PC-3 (cell line): ENCODE data around the gene FZR1. TPM values are rescaled to one million over a fixed set of nuclear protein-coding genes. Genes with fewer than 3 reads are reported as not detected.
"Not testable (repeated sequence)": the region's sequence is repeated elsewhere in the genome, so short reads cannot be mapped to it uniquely, and the experiment has no call there.

ENCODE experiments used
- ATAC-seq: fragments of 200-7000 bp; cut with Tn5 transposase; 2 replicates; pipeline ENCODE4 v1.9.1; 2020; ENCODE audit warnings: mild to moderate bottlenecking, moderate library complexity
- BruUV-seq: library from RNA; stranded (reverse); fragments of 400-500 nt; replicated peaks from 2 replicates; lab custom pipeline; 2021; lab: Mats Ljungman, UMichigan
- CTCF ChIA-PET: fragments of 300-600 bp; sonication (Branson Sonifier 250); formaldehyde crosslinking; loops from one replicate; lab custom pipeline; 2022; ENCODE audit warnings: antibody characterized with exemption; lab: Charles Lee
- POLR2A ChIA-PET: fragments of 300-600 bp; sonication (Branson Sonifier 250); formaldehyde crosslinking; loops from one replicate; lab custom pipeline; 2022; ENCODE audit warnings: antibody characterized with exemption; ENCODE audit not compliant: unreplicated experiment; lab: Charles Lee
- DNase-seq: peaks from one replicate; pipeline ENCODE4 v3.0.0-alpha.2; 2015
- H2AFZ ChIP-seq: fragments of 300-600 bp; sonication (generic); 2 replicates; pipeline ENCODE4 v1.6.0; 2016; ENCODE audit warnings: antibody characterized with exemption, low read length
- H3F3A ChIP-seq: fragments of 300-600 bp; sonication (generic); one replicate; pipeline ENCODE4 v1.6.0; 2017; ENCODE audit warnings: antibody characterized with exemption, low read length, control low read depth, mild to moderate bottlenecking; ENCODE audit not compliant: unreplicated experiment
- H3K27ac ChIP-seq: fragments of 300-600 bp; sonication (generic); 2 replicates; pipeline ENCODE4 v1.5.1; 2016; ENCODE audit warnings: mild to moderate bottlenecking, low read length
- H3K27me3 ChIP-seq: fragments of 300-600 bp; sonication (generic); 2 replicates; pipeline ENCODE4 v1.6.1; 2016; ENCODE audit warnings: low read length, mixed read lengths
- H3K36me3 ChIP-seq: fragments of 300-600 bp; sonication (generic); 2 replicates; pipeline ENCODE4 v1.6.1; 2016; ENCODE audit warnings: low read depth, mixed run types, low read length, mixed read lengths
- H3K4me1 ChIP-seq: fragments of 300-600 bp; sonication (generic); 2 replicates; pipeline ENCODE4 v1.5.1; 2016; ENCODE audit warnings: low read length; ENCODE audit not compliant: insufficient read depth
- H3K4me2 ChIP-seq: fragments of 300-600 bp; sonication (generic); 2 replicates; pipeline ENCODE4 v1.6.0; 2016; ENCODE audit warnings: low read length
- H3K4me3 ChIP-seq: fragments of 300-600 bp; sonication (generic); 2 replicates; pipeline ENCODE4 v1.5.1; 2016; ENCODE audit warnings: mild to moderate bottlenecking, low read length, mixed read lengths
- H3K79me2 ChIP-seq: fragments of 300-600 bp; sonication (generic); 2 replicates; pipeline ENCODE4 v1.6.1; 2017; ENCODE audit warnings: low read length, mixed read lengths
- H3K9ac ChIP-seq: fragments of 300-600 bp; sonication (generic); 2 replicates; pipeline ENCODE4 v1.6.0; 2016; ENCODE audit warnings: mild to moderate bottlenecking, low read length
- H3K9me2 ChIP-seq: fragments of 300-600 bp; sonication (generic); replicated peaks from 2 replicates; pipeline ENCODE4 v1.6.1; 2016; ENCODE audit warnings: mixed run types, low read length, mixed read lengths
- H3K9me3 ChIP-seq: fragments of 300-600 bp; sonication (generic); 2 replicates; pipeline ENCODE4 v1.6.1; 2016; ENCODE audit warnings: low read length, mixed read lengths
- H4K20me1 ChIP-seq: fragments of 300-600 bp; sonication (generic); 2 replicates; pipeline ENCODE4 v1.6.1; 2016; ENCODE audit warnings: low read length, mixed read lengths
- CTCF ChIP-seq: fragments of 300-600 bp; sonication (generic); conservative IDR thresholded peaks from 2 replicates; pipeline ENCODE4 v1.5.1; 2017; ENCODE audit warnings: antibody characterized with exemption, low read depth, mild to moderate bottlenecking, low read length
- EZH2 ChIP-seq: fragments of 300-600 bp; sonication (generic); IDR thresholded peaks from one replicate; pipeline ENCODE4 v1.6.1; 2017; ENCODE audit warnings: antibody characterized with exemption, mild to moderate bottlenecking, low read length; ENCODE audit not compliant: unreplicated experiment
- EZH2phosphoT487 ChIP-seq: fragments of 300-600 bp; sonication (generic); IDR thresholded peaks from 2 replicates; pipeline ENCODE4 v1.6.1; 2018; ENCODE audit warnings: mild to moderate bottlenecking, antibody characterized with exemption, low read length, borderline replicate concordance
- intact Hi-C: fragments of 100-400 bp; cut with micrococcal nuclease; formaldehyde crosslinking; loops from 2 replicates; pipeline ENCODE4 v1.9.0; 2023
- total RNA-seq: library from RNA; depleted of rRNA; stranded (reverse); fragments of >200 nt; gene quantifications from 2 replicates; pipeline ENCODE4 v1.2.3, GENCODE V29; 2014

Gene FZR1
- total RNA-seq, 1 experiment from 2014 or later: 53.6 TPM

GRCh38 chr19:3507371-3508120 lies 1.4 kb downstream of the FZR1 start:
- intact Hi-C loops: no loop called here
- BruUV-seq: TSS peak; percentile 56
- H3K9me3 ChIP-seq: no peaks in the 10 kb centered on the region
- H2AFZ ChIP-seq: no peak overlapping the region
- H3K9me2 ChIP-seq: no peaks in the 10 kb centered on the region
- no peaks in the 10 kb centered on the region for H3K27me3 ChIP-seq
- H3K79me2 ChIP-seq: peaks cover 63% of the 10 kb centered on the region
- H4K20me1 ChIP-seq: 0 out of 2 replicates have a peak, but pooled peaks cover 14% of the 10 kb centered on the region
- H3K4me2 ChIP-seq: peak overlapping the region; percentile 81
- H3K27ac ChIP-seq: peak overlapping the region; percentile 0; the same call in 1 of the 2 replicates
- no peaks in the 10 kb centered on the region; the same call in 1 of the 2 replicates for H3K36me3 ChIP-seq
- ChIA-PET POLR2A (no interaction called here), CTCF (no interaction called here)
- peaks cover 26% of the 10 kb centered on the region for H3K4me1 ChIP-seq
- H3K4me3 ChIP-seq: peak overlapping the region; percentile 91
- DNase-seq (peak; percentile 6), ATAC-seq (no peak)
- no peak for TF ChIP-seq CTCF
- TF ChIP-seq EZH2phosphoT487: no peak
- no peak for TF ChIP-seq EZH2
- no peaks in the 10 kb centered on the region for H3F3A ChIP-seq
- H3K9ac ChIP-seq: peak overlapping the region; percentile 92

- H3K27me3 ChIP-seq, intact Hi-C loops, H3K9me2 ChIP-seq, H3K9me3 ChIP-seq, H3F3A ChIP-seq, H2AFZ ChIP-seq, ATAC-seq, CTCF ChIA-PET, H3K36me3 ChIP-seq, BruUV-seq, DNase-seq, POLR2A ChIA-PET: not testable (repeated sequence)
- 0 out of 2 replicates have a peak, but pooled peaks cover 15% of the 10 kb centered on the region for H4K20me1 ChIP-seq
- peak overlapping the region; percentile 35; the same call in 1 of the 2 replicates for H3K9ac ChIP-seq
- H3K27ac ChIP-seq: peak overlapping the region; percentile 83
- peak overlapping the region; percentile 91; the same call in 1 of the 2 replicates for H3K4me3 ChIP-seq
- H3K79me2 ChIP-seq: peaks cover 70% of the 10 kb centered on the region
- H3K4me1 ChIP-seq: peaks cover 26% of the 10 kb centered on the region
- H3K4me2 ChIP-seq: peak overlapping the region; percentile 81
Observed at GRCh38 chr19:3508121-3508661, 2.1 kb downstream of the FZR1 start.

GRCh38 chr19:3508771-3509535 lies 2.8 kb downstream of the FZR1 start:
- no peaks in the 10 kb centered on the region; the same call in 1 of the 2 replicates for H3K36me3 ChIP-seq
- H3K9ac ChIP-seq: peak overlapping the region; percentile 35
- peaks cover 77% of the 10 kb centered on the region for H3K79me2 ChIP-seq
- CTCF ChIA-PET: no interaction called here
- POLR2A ChIA-PET: no interaction called here
- peak; percentile 3 for DNase-seq
- H3K27ac ChIP-seq: peak overlapping the region; percentile 83
- H3K4me1 ChIP-seq: peaks cover 26% of the 10 kb centered on the region
- peaks cover 21% of the 10 kb centered on the region; the same call in 1 of the 2 replicates for H4K20me1 ChIP-seq
- intact Hi-C loops: no loop called here
- peak overlapping the region; percentile 81 for H3K4me2 ChIP-seq
- H3K9me3 ChIP-seq: no peaks in the 10 kb centered on the region
- no peaks in the 10 kb centered on the region for H3K9me2 ChIP-seq
- no peaks in the 10 kb centered on the region for H3K27me3 ChIP-seq
- no peaks in the 10 kb centered on the region for H3F3A ChIP-seq
- ATAC-seq: no peak
- no peak for TF ChIP-seq EZH2phosphoT487
- TF ChIP-seq CTCF: no peak
- TF ChIP-seq EZH2: no peak
- H3K4me3 ChIP-seq: peak overlapping the region; percentile 27; the same call in 1 of the 2 replicates
- no TSS peak for BruUV-seq
- H2AFZ ChIP-seq: no peak overlapping the region
